WTC11 (cell line): ENCODE results near the gene SETD3. TPM values are rescaled to one million over a fixed set of nuclear protein-coding genes. Genes with fewer than 3 reads are reported as not detected.
A peak's percentile ranks its signal among the peaks of the same experiment; 100 is the strongest.

Experiments
- ATAC-seq: fragments of 200-7000 bp; cut with Tn5 transposase; 2 replicates; pipeline ENCODE4 v1.10.0; 2021; ENCODE audit warnings: mild to moderate bottlenecking, moderate library complexity
- CTCF ChIA-PET: fragments of 300-600 bp; sonication (Branson Sonifier 250); formaldehyde crosslinking; loops from one replicate; lab custom pipeline; 2021; ENCODE audit warnings: antibody characterized with exemption; lab: Charles Lee
- POLR2A ChIA-PET: fragments of 350-600 bp; sonication (Branson Sonifier 250); formaldehyde crosslinking; loops from one replicate; lab custom pipeline; 2021; ENCODE audit warnings: antibody characterized with exemption; lab: Charles Lee
- DNase-seq: peaks from one replicate; pipeline ENCODE4 v3.0.0; 2021; ENCODE audit warnings: low spot score
- H3K27ac Mint-ChIP-seq: 2 replicates; pipeline ENCODE4 v1.8.0; 2021; ENCODE audit warnings: mixed read lengths
- H3K27me3 Mint-ChIP-seq: 2 replicates; pipeline ENCODE4 v1.8.0; 2021; ENCODE audit warnings: low read depth, mild to moderate bottlenecking, moderate library complexity, mixed read lengths
- H3K36me3 Mint-ChIP-seq: 2 replicates; pipeline ENCODE4 v1.8.0; 2021; ENCODE audit warnings: mixed read lengths
- H3K4me1 Mint-ChIP-seq: 2 replicates; pipeline ENCODE4 v1.8.0; 2022; ENCODE audit warnings: mixed read lengths
- H3K4me3 Mint-ChIP-seq: 2 replicates; pipeline ENCODE4 v1.8.0; 2021; ENCODE audit warnings: mild to moderate bottlenecking, moderate library complexity, mixed read lengths
- H3K9me3 Mint-ChIP-seq: 2 replicates; pipeline ENCODE4 v1.8.0; 2021; ENCODE audit warnings: mixed read lengths
- CREB1 ChIP-seq: sonication (generic); formaldehyde crosslinking; IDR thresholded peaks from 2 replicates; pipeline ENCODE4 v1.8.0; 2023; ENCODE audit warnings: mild to moderate bottlenecking, missing genetic modification reagents
- ELF4 ChIP-seq: sonication (generic); formaldehyde crosslinking; IDR thresholded peaks from 2 replicates; pipeline ENCODE4 v1.8.1; 2022; ENCODE audit warnings: low read depth, mild to moderate bottlenecking, moderate library complexity, missing genetic modification reagents
- MXD4 ChIP-seq: fragments of 250-450 bp; sonication (Bioruptor Pico); IDR thresholded peaks from 2 replicates; pipeline ENCODE4 v1.8.0; 2021; ENCODE audit warnings: mild to moderate bottlenecking, moderate library complexity, borderline replicate concordance
- TEAD1 ChIP-seq: sonication (generic); formaldehyde crosslinking; IDR thresholded peaks from 2 replicates; pipeline ENCODE4 v1.8.0; 2022; ENCODE audit warnings: mild to moderate bottlenecking, missing genetic modification reagents
- TEAD4 ChIP-seq: sonication (generic); formaldehyde crosslinking; IDR thresholded peaks from 2 replicates; pipeline ENCODE4 v1.8.0; 2022; ENCODE audit warnings: mild to moderate bottlenecking, missing genetic modification reagents
- ZNF263 ChIP-seq: sonication (generic); formaldehyde crosslinking; IDR thresholded peaks from 2 replicates; pipeline ENCODE4 v1.8.1; 2022; ENCODE audit warnings: low read depth, mild to moderate bottlenecking, moderate library complexity, missing genetic modification reagents
- total RNA-seq: library from RNA; stranded (reverse); gene quantifications from 3 replicates; pipeline ENCODE4 v1.2.3, GENCODE V29; 2021
- TF ChIP-seq, protein P1 (sequence below): sonication (generic); formaldehyde crosslinking; IDR thresholded peaks from 2 replicates; pipeline ENCODE4 v1.8.1; 2022; ENCODE audit warnings: missing genetic modification reagents, borderline replicate concordance
- TF ChIP-seq, protein P2 (sequence below): sonication (generic); formaldehyde crosslinking; IDR thresholded peaks from 2 replicates; pipeline ENCODE4 v1.8.1; 2022; ENCODE audit warnings: mild to moderate bottlenecking, moderate library complexity, missing genetic modification reagents
- TF ChIP-seq, protein P3 (sequence below): fragments of 250-450 bp; sonication (Bioruptor Pico); IDR thresholded peaks from 2 replicates; pipeline ENCODE4 v1.9.0; 2021; ENCODE audit warnings: mild to moderate bottlenecking, borderline replicate concordance
- TF ChIP-seq, protein P4 (sequence below): sonication (generic); formaldehyde crosslinking; IDR thresholded peaks from 2 replicates; pipeline ENCODE4 v1.8.1; 2022; ENCODE audit warnings: low read depth, missing genetic modification reagents, borderline replicate concordance
- TF ChIP-seq, protein P5 (sequence below): sonication (generic); formaldehyde crosslinking; IDR thresholded peaks from 2 replicates; pipeline ENCODE4 v1.8.1; 2023; ENCODE audit warnings: mild to moderate bottlenecking, missing genetic modification reagents, moderate library complexity
- TF ChIP-seq, protein P6 (sequence below): sonication (generic); formaldehyde crosslinking; IDR thresholded peaks from 2 replicates; pipeline ENCODE4 v1.8.0; 2023; ENCODE audit warnings: missing genetic modification reagents, mild to moderate bottlenecking, borderline replicate concordance
- TF ChIP-seq, protein P7 (sequence below): sonication (generic); formaldehyde crosslinking; IDR thresholded peaks from 2 replicates; pipeline ENCODE4 v1.8.0; 2022; ENCODE audit warnings: missing genetic modification reagents

The SETD3 gene
- total RNA-seq, 1 experiment from 2014 or later, result 53.1 TPM

DNA sequence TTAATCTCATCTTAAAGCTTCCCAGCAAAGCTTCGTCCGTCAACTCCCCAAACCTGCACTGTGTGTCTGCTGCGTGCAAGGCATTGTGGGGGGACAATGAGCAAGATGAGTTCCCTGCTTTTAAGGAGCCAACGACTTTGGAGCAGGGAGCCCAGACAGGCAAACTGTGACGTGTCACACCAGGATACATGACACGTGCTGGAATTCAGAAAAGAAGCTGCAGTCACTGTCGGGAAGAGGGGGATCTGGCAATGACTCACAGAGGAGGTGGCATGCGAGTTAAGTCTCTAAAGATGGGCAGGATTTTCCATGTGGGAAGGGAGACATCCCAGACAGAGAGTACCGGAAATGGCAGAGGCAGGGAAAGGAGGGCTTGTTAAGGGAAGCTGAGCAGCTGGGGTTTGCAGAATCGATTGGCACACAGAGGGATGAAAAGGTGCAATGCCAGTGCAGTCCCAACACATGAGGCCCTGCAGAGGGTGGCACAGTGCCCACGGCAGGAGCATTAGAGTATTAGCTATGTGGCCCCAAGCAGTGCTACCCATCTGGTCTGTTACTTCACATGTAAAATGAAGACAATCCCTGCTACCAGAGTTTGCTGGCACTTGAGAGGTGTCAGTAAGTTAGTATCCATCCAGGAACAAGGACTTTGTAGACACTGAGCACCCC lies 52.9 kb downstream of the SETD3 start:
- peaks cover 28% of the 10 kb centered on the region for H3K36me3 Mint-ChIP-seq
- POLR2A ChIA-PET, result no interaction called here

More for the DNA sequence above, 52.9 kb downstream of the SETD3 start:
- H3K9me3 Mint-ChIP-seq, result peaks cover 21% of the 10 kb centered on the region
- ATAC-seq (no peak), DNase-seq (no peak)
- peaks cover 31% of the 10 kb centered on the region for H3K4me1 Mint-ChIP-seq
- CTCF ChIA-PET, result interaction anchor here (1.1 to 1.2 kb wide), 3 partner anchors 12 to 108 kb away, joined by 3 read pairs; no protein-coding TSS in a partner anchor
- H3K27me3 Mint-ChIP-seq, result no peaks in the 10 kb centered on the region
- H3K27ac Mint-ChIP-seq, result peak overlapping the region; percentile 11
- H3K4me3 Mint-ChIP-seq, result no peak overlapping the region
- TF ChIP-seq, protein P1, sequence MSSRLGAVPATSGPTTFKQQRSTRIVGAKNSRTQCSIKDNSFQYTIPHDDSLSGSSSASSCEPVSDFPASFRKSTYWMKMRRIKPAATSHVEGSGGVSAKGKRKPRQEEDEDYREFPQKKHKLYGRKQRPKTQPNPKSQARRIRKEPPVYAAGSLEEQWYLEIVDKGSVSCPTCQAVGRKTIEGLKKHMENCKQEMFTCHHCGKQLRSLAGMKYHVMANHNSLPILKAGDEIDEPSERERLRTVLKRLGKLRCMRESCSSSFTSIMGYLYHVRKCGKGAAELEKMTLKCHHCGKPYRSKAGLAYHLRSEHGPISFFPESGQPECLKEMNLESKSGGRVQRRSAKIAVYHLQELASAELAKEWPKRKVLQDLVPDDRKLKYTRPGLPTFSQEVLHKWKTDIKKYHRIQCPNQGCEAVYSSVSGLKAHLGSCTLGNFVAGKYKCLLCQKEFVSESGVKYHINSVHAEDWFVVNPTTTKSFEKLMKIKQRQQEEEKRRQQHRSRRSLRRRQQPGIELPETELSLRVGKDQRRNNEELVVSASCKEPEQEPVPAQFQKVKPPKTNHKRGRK, result no peak
- TF ChIP-seq TEAD4 (CRISPR knock-in tag), result no peak
- no peak for TF ChIP-seq CREB1 (CRISPR knock-in tag)
- no peak for TF ChIP-seq ELF4 (CRISPR knock-in tag)
- TF ChIP-seq ZNF263, result no peak
- TF ChIP-seq, protein P2, sequence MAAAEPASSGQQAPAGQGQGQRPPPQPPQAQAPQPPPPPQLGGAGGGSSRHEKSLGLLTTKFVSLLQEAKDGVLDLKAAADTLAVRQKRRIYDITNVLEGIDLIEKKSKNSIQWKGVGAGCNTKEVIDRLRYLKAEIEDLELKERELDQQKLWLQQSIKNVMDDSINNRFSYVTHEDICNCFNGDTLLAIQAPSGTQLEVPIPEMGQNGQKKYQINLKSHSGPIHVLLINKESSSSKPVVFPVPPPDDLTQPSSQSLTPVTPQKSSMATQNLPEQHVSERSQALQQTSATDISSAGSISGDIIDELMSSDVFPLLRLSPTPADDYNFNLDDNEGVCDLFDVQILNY (CRISPR knock-in tag), result no peak
- TF ChIP-seq, protein P3, sequence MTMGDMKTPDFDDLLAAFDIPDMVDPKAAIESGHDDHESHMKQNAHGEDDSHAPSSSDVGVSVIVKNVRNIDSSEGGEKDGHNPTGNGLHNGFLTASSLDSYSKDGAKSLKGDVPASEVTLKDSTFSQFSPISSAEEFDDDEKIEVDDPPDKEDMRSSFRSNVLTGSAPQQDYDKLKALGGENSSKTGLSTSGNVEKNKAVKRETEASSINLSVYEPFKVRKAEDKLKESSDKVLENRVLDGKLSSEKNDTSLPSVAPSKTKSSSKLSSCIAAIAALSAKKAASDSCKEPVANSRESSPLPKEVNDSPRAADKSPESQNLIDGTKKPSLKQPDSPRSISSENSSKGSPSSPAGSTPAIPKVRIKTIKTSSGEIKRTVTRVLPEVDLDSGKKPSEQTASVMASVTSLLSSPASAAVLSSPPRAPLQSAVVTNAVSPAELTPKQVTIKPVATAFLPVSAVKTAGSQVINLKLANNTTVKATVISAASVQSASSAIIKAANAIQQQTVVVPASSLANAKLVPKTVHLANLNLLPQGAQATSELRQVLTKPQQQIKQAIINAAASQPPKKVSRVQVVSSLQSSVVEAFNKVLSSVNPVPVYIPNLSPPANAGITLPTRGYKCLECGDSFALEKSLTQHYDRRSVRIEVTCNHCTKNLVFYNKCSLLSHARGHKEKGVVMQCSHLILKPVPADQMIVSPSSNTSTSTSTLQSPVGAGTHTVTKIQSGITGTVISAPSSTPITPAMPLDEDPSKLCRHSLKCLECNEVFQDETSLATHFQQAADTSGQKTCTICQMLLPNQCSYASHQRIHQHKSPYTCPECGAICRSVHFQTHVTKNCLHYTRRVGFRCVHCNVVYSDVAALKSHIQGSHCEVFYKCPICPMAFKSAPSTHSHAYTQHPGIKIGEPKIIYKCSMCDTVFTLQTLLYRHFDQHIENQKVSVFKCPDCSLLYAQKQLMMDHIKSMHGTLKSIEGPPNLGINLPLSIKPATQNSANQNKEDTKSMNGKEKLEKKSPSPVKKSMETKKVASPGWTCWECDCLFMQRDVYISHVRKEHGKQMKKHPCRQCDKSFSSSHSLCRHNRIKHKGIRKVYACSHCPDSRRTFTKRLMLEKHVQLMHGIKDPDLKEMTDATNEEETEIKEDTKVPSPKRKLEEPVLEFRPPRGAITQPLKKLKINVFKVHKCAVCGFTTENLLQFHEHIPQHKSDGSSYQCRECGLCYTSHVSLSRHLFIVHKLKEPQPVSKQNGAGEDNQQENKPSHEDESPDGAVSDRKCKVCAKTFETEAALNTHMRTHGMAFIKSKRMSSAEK (CRISPR knock-in tag), result no peak
- no peak for TF ChIP-seq MXD4 (CRISPR knock-in tag)
- TF ChIP-seq, protein P4, sequence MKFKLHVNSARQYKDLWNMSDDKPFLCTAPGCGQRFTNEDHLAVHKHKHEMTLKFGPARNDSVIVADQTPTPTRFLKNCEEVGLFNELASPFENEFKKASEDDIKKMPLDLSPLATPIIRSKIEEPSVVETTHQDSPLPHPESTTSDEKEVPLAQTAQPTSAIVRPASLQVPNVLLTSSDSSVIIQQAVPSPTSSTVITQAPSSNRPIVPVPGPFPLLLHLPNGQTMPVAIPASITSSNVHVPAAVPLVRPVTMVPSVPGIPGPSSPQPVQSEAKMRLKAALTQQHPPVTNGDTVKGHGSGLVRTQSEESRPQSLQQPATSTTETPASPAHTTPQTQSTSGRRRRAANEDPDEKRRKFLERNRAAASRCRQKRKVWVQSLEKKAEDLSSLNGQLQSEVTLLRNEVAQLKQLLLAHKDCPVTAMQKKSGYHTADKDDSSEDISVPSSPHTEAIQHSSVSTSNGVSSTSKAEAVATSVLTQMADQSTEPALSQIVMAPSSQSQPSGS (CRISPR knock-in tag), result no peak
- TF ChIP-seq, protein P5, sequence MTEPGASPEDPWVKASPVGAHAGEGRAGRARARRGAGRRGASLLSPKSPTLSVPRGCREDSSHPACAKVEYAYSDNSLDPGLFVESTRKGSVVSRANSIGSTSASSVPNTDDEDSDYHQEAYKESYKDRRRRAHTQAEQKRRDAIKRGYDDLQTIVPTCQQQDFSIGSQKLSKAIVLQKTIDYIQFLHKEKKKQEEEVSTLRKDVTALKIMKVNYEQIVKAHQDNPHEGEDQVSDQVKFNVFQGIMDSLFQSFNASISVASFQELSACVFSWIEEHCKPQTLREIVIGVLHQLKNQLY (CRISPR knock-in tag), result no peak
- TF ChIP-seq TEAD1, result no peak
- TF ChIP-seq, protein P6, sequence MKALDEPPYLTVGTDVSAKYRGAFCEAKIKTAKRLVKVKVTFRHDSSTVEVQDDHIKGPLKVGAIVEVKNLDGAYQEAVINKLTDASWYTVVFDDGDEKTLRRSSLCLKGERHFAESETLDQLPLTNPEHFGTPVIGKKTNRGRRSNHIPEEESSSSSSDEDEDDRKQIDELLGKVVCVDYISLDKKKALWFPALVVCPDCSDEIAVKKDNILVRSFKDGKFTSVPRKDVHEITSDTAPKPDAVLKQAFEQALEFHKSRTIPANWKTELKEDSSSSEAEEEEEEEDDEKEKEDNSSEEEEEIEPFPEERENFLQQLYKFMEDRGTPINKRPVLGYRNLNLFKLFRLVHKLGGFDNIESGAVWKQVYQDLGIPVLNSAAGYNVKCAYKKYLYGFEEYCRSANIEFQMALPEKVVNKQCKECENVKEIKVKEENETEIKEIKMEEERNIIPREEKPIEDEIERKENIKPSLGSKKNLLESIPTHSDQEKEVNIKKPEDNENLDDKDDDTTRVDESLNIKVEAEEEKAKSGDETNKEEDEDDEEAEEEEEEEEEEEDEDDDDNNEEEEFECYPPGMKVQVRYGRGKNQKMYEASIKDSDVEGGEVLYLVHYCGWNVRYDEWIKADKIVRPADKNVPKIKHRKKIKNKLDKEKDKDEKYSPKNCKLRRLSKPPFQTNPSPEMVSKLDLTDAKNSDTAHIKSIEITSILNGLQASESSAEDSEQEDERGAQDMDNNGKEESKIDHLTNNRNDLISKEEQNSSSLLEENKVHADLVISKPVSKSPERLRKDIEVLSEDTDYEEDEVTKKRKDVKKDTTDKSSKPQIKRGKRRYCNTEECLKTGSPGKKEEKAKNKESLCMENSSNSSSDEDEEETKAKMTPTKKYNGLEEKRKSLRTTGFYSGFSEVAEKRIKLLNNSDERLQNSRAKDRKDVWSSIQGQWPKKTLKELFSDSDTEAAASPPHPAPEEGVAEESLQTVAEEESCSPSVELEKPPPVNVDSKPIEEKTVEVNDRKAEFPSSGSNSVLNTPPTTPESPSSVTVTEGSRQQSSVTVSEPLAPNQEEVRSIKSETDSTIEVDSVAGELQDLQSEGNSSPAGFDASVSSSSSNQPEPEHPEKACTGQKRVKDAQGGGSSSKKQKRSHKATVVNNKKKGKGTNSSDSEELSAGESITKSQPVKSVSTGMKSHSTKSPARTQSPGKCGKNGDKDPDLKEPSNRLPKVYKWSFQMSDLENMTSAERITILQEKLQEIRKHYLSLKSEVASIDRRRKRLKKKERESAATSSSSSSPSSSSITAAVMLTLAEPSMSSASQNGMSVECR (CRISPR knock-in tag), result no peak
- TF ChIP-seq, protein P7, sequence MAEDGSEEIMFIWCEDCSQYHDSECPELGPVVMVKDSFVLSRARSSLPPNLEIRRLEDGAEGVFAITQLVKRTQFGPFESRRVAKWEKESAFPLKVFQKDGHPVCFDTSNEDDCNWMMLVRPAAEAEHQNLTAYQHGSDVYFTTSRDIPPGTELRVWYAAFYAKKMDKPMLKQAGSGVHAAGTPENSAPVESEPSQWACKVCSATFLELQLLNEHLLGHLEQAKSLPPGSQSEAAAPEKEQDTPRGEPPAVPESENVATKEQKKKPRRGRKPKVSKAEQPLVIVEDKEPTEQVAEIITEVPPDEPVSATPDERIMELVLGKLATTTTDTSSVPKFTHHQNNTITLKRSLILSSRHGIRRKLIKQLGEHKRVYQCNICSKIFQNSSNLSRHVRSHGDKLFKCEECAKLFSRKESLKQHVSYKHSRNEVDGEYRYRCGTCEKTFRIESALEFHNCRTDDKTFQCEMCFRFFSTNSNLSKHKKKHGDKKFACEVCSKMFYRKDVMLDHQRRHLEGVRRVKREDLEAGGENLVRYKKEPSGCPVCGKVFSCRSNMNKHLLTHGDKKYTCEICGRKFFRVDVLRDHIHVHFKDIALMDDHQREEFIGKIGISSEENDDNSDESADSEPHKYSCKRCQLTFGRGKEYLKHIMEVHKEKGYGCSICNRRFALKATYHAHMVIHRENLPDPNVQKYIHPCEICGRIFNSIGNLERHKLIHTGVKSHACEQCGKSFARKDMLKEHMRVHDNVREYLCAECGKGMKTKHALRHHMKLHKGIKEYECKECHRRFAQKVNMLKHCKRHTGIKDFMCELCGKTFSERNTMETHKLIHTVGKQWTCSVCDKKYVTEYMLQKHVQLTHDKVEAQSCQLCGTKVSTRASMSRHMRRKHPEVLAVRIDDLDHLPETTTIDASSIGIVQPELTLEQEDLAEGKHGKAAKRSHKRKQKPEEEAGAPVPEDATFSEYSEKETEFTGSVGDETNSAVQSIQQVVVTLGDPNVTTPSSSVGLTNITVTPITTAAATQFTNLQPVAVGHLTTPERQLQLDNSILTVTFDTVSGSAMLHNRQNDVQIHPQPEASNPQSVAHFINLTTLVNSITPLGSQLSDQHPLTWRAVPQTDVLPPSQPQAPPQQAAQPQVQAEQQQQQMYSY (CRISPR knock-in tag), result no peak
